ENCODE results near the gene ZNF488. TPM values are rescaled to one million over a fixed set of nuclear protein-coding genes. Genes with fewer than 3 reads are reported as not detected.

ZNF488 gene
- total and polyA plus RNA-seq, 10 of the 15 experiments (the other 5 are each of a cell fraction or from before 2014, with no cell fraction given) = not detected

Other genes with a start within 250 kb of the ZNF488 start
- not detected in 2 replicates for gene GDF10, start 84.1 kb downstream of the ZNF488 start, total RNA-seq (2014; rRNA removed)
- gene GDF10, start 84.1 kb downstream of the ZNF488 start, total RNA-seq (2014; rRNA removed; fragmentation: Illumina TruSeq; extraction: Trizol) = not detected in 2 replicates
- gene GDF10, start 84.1 kb downstream of the ZNF488 start, total RNA-seq (2021) = not detected in 2 replicates
- gene GDF10, start 84.1 kb downstream of the ZNF488 start, polyA plus RNA-seq (2011; rRNA removed) = not detected in 2 replicates
- gene GDF10, start 84.1 kb downstream of the ZNF488 start, polyA plus RNA-seq (2014; fragmentation: Illumina TruSeq; extraction: Trizol) = not detected in 2 replicates
- not detected for gene GDF10, start 84.1 kb downstream of the ZNF488 start, polyA plus RNA-seq (2014; fragmentation: Nextera tagmentation; extraction: Ambion mirVana)
- gene GDF10, start 84.1 kb downstream of the ZNF488 start, polyA plus RNA-seq (2014; rRNA removed) = not detected in 2 replicates
- gene GDF10, start 84.1 kb downstream of the ZNF488 start, polyA plus RNA-seq (2016; fragmentation: Nextera tagmentation; extraction: Ambion mirVana) = not detected
- gene GDF2, start 61.8 kb downstream of the ZNF488 start, total RNA-seq (2014; rRNA removed) = not detected in 2 replicates
- not detected in 2 replicates for gene GDF2, start 61.8 kb downstream of the ZNF488 start, total RNA-seq (2014; rRNA removed; fragmentation: Illumina TruSeq; extraction: Trizol)
- gene GDF2, start 61.8 kb downstream of the ZNF488 start, total RNA-seq (2021) = not detected in 2 replicates
- gene GDF2, start 61.8 kb downstream of the ZNF488 start, polyA plus RNA-seq (2011; rRNA removed) = not detected in 2 replicates
- not detected in 2 replicates for gene GDF2, start 61.8 kb downstream of the ZNF488 start, polyA plus RNA-seq (2014; fragmentation: Illumina TruSeq; extraction: Trizol)
- not detected for gene GDF2, start 61.8 kb downstream of the ZNF488 start, polyA plus RNA-seq (2014; fragmentation: Nextera tagmentation; extraction: Ambion mirVana)
- gene GDF2, start 61.8 kb downstream of the ZNF488 start, polyA plus RNA-seq (2014; rRNA removed) = not detected in 2 replicates
- gene GDF2, start 61.8 kb downstream of the ZNF488 start, polyA plus RNA-seq (2016; fragmentation: Nextera tagmentation; extraction: Ambion mirVana) = not detected
- gene RBP3, start 35.9 kb downstream of the ZNF488 start, total RNA-seq (2014; rRNA removed) = not detected in 2 replicates
- not detected in 2 replicates for gene RBP3, start 35.9 kb downstream of the ZNF488 start, total RNA-seq (2014; rRNA removed; fragmentation: Illumina TruSeq; extraction: Trizol)
- gene RBP3, start 35.9 kb downstream of the ZNF488 start, total RNA-seq (2021) = not detected in 2 replicates
- not detected in 2 replicates for gene RBP3, start 35.9 kb downstream of the ZNF488 start, polyA plus RNA-seq (2011; rRNA removed)
- gene RBP3, start 35.9 kb downstream of the ZNF488 start, polyA plus RNA-seq (2014; fragmentation: Illumina TruSeq; extraction: Trizol) = not detected in 2 replicates
- gene RBP3, start 35.9 kb downstream of the ZNF488 start, polyA plus RNA-seq (2014; fragmentation: Nextera tagmentation; extraction: Ambion mirVana) = not detected
- not detected in 2 replicates for gene RBP3, start 35.9 kb downstream of the ZNF488 start, polyA plus RNA-seq (2014; rRNA removed)
- not detected for gene RBP3, start 35.9 kb downstream of the ZNF488 start, polyA plus RNA-seq (2016; fragmentation: Nextera tagmentation; extraction: Ambion mirVana)
- 0.16 and 0.45 TPM in 2 replicates for gene ANXA8, start 99.8 kb upstream of the ZNF488 start, total RNA-seq (2014; rRNA removed)
- 0.13 TPM in 1 of 2 replicates, not detected in the other for gene ANXA8, start 99.8 kb upstream of the ZNF488 start, total RNA-seq (2014; rRNA removed; fragmentation: Illumina TruSeq; extraction: Trizol)
- gene ANXA8, start 99.8 kb upstream of the ZNF488 start, total RNA-seq (2021) = 0.19 TPM in 1 of 2 replicates, not detected in the other
- not detected in 2 replicates for gene ANXA8, start 99.8 kb upstream of the ZNF488 start, polyA plus RNA-seq (2011; rRNA removed)
- 0.19 TPM in 1 of 2 replicates, not detected in the other for gene ANXA8, start 99.8 kb upstream of the ZNF488 start, polyA plus RNA-seq (2014; fragmentation: Illumina TruSeq; extraction: Trizol)
- under 1 TPM in 1 of 2 experiments, not detected in 1; 0.53 TPM for gene ANXA8, start 99.8 kb upstream of the ZNF488 start, polyA plus RNA-seq (2014; fragmentation: Nextera tagmentation; extraction: Ambion mirVana)
- gene ANXA8, start 99.8 kb upstream of the ZNF488 start, polyA plus RNA-seq (2014; rRNA removed) = 0.41 and 0.43 TPM in 2 replicates
- gene ANXA8, start 99.8 kb upstream of the ZNF488 start, polyA plus RNA-seq (2016; fragmentation: Nextera tagmentation; extraction: Ambion mirVana) = under 1 TPM; 0.10 to 0.47 TPM
- not detected in 2 replicates for gene FAM25G, start 107.4 kb upstream of the ZNF488 start, total RNA-seq (2014; rRNA removed)
- not detected in 2 replicates for gene FAM25G, start 107.4 kb upstream of the ZNF488 start, total RNA-seq (2014; rRNA removed; fragmentation: Illumina TruSeq; extraction: Trizol)
- gene FAM25G, start 107.4 kb upstream of the ZNF488 start, total RNA-seq (2021) = not detected in 2 replicates
- gene FAM25G, start 107.4 kb upstream of the ZNF488 start, polyA plus RNA-seq (2011; rRNA removed) = not detected in 2 replicates
- gene FAM25G, start 107.4 kb upstream of the ZNF488 start, polyA plus RNA-seq (2014; fragmentation: Illumina TruSeq; extraction: Trizol) = not detected in 2 replicates
- not detected for gene FAM25G, start 107.4 kb upstream of the ZNF488 start, polyA plus RNA-seq (2014; fragmentation: Nextera tagmentation; extraction: Ambion mirVana)
- not detected in 2 replicates for gene FAM25G, start 107.4 kb upstream of the ZNF488 start, polyA plus RNA-seq (2014; rRNA removed)
- gene FAM25G, start 107.4 kb upstream of the ZNF488 start, polyA plus RNA-seq (2016; fragmentation: Nextera tagmentation; extraction: Ambion mirVana) = not detected
- gene AGAP9, start 139.3 kb upstream of the ZNF488 start, total RNA-seq (2014; rRNA removed) = 3.6 and 3.7 TPM in 2 replicates
- gene AGAP9, start 139.3 kb upstream of the ZNF488 start, total RNA-seq (2014; rRNA removed; fragmentation: Illumina TruSeq; extraction: Trizol) = 3.5 and 3.9 TPM in 2 replicates
- gene AGAP9, start 139.3 kb upstream of the ZNF488 start, total RNA-seq (2021) = 4.0 and 4.4 TPM in 2 replicates
- gene AGAP9, start 139.3 kb upstream of the ZNF488 start, polyA plus RNA-seq (2011; rRNA removed) = 6.7 and 7.3 TPM in 2 replicates
- 5.9 and 6.9 TPM in 2 replicates for gene AGAP9, start 139.3 kb upstream of the ZNF488 start, polyA plus RNA-seq (2014; fragmentation: Illumina TruSeq; extraction: Trizol)
- under 1 TPM; 0.32 to 0.47 TPM for gene AGAP9, start 139.3 kb upstream of the ZNF488 start, polyA plus RNA-seq (2014; fragmentation: Nextera tagmentation; extraction: Ambion mirVana)
- gene AGAP9, start 139.3 kb upstream of the ZNF488 start, polyA plus RNA-seq (2014; rRNA removed) = 7.7 and 8.8 TPM in 2 replicates
- 1 to 10 TPM; 1.4 to 1.8 TPM for gene AGAP9, start 139.3 kb upstream of the ZNF488 start, polyA plus RNA-seq (2016; fragmentation: Nextera tagmentation; extraction: Ambion mirVana)